ENCODE results near the gene ADIG.

ADIG gene

DNA sequence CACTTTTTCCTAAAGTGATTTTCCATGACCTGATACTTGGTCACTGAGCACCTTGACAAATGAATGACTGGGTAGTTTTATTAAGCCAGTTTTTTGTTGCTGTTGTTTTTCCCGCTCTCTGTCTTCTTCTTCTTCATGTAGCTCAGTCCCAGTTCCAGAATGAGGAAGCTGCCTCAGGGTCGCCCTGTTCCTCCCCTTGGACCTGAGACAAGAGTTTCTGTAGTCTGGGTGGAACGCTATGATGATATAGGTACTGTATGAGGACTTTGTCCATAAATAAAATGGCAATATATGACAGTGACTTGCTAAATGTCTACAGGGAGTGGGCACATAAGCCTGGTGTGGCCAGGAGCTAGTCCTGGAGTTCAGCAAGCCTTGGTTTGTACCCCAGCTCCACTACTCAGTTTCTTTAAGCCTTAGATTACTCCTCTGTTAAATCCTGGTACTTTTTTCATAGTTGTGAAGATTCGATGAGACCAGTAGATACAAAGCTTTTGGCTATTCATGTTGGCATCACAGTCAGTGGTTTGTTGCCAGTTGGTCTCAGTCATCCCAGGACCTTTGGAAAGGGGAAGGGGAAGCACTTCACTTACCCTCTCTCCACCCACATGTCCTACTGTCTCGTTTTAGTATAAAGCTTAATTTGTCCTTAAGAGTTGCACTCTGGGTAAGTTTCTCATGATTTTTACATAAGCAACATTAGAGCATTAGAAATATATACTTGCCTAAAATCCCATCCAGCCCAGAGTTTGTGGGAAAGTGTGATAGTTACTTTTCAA lies 11.1 kb upstream of the ADIG start:
- Histone ChIP-seq H2AFZ (ENCODE audit: low read length) (no peak overlapping the region), H3F3A (ENCODE audit: insufficient read depth, low read length) (no peaks in the 10 kb centered on the region), H3K9me2 (replicated peaks; ENCODE audit: insufficient read depth, low read length) (no peaks in the 10 kb centered on the region), H3K9ac (ENCODE audit: low read length) (no peak overlapping the region), H3K27me3 (replicated peaks; ENCODE audit: insufficient read depth, low read length) (no peaks in the 10 kb centered on the region), H3K9me3 (replicated peaks; ENCODE audit: insufficient read depth, low read length) (no peaks in the 10 kb centered on the region), H3K36me3 (replicated peaks; ENCODE audit: insufficient read depth, low read length) (peaks cover 8% of the 10 kb centered on the region; the same call in 1 of the 2 replicates), H3K27ac (ENCODE audit: low read length) (no peak overlapping the region), H3K4me1 (ENCODE audit: low read length) (no peaks in the 10 kb centered on the region), H3K4me2 (ENCODE audit: low read depth, low read length) (no peak overlapping the region), H3K4me3 (ENCODE audit: low read length) (no peak overlapping the region), H4K20me1 (ENCODE audit: insufficient read depth, low read length) (no peaks in the 10 kb centered on the region), H3K79me2 (ENCODE audit: low read length) (no peaks in the 10 kb centered on the region)
- DNase-seq: no peak
- no peak for TF ChIP-seq CTCF (IDR thresholded peaks at IDR 0.05; ENCODE audit: low read length)
- no peak for TF ChIP-seq EZH2phosphoT487 (IDR thresholded peaks at IDR 0.05; ENCODE audit: low read length)
- TF ChIP-seq EZH2 (optimal IDR thresholded peaks at IDR 0.05; ENCODE audit: low read depth, low read length): no peak

DNA sequence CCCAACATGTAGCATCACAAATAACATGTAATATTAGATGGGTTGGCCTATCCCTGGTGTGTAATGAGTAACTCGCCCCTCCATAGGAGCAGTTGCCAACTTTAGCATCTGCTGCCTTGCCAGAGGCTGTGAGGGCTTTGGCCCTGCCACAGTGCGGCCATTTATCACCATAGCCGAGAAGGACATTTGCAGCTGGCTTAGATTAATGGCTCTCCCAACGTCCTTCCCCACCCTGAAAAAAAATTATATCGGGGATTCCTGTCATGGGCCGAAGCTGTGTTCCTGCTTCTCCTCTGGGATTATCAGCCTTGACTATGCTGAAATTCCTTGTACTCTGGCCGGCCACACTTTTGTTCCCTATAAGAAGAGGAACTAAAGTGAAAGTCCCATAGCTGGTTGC lies 7.6 kb upstream of the ADIG start:
- Histone ChIP-seq H3K27ac (ENCODE audit: low read length) (no peak overlapping the region), H3F3A (ENCODE audit: insufficient read depth, low read length) (no peaks in the 10 kb centered on the region), H3K9me2 (replicated peaks; ENCODE audit: insufficient read depth, low read length) (no peaks in the 10 kb centered on the region), H3K4me2 (ENCODE audit: low read depth, low read length) (no peak overlapping the region), H2AFZ (ENCODE audit: low read length) (no peak overlapping the region), H3K4me3 (ENCODE audit: low read length) (no peak overlapping the region), H3K36me3 (replicated peaks; ENCODE audit: insufficient read depth, low read length) (0 out of 2 replicates have a peak, but pooled peaks cover 8% of the 10 kb centered on the region), H3K4me1 (ENCODE audit: low read length) (no peaks in the 10 kb centered on the region), H3K79me2 (ENCODE audit: low read length) (no peaks in the 10 kb centered on the region), H3K9me3 (replicated peaks; ENCODE audit: insufficient read depth, low read length) (no peaks in the 10 kb centered on the region), H3K27me3 (replicated peaks; ENCODE audit: insufficient read depth, low read length) (no peaks in the 10 kb centered on the region), H4K20me1 (ENCODE audit: insufficient read depth, low read length) (no peaks in the 10 kb centered on the region), H3K9ac (ENCODE audit: low read length) (no peak overlapping the region)
- DNase-seq: no peak
- TF ChIP-seq EZH2phosphoT487 (IDR thresholded peaks at IDR 0.05; ENCODE audit: low read length) (no peak), CTCF (IDR thresholded peaks at IDR 0.05; ENCODE audit: low read length) (no peak), EZH2 (optimal IDR thresholded peaks at IDR 0.05; ENCODE audit: low read depth, low read length) (no peak)

DNA sequence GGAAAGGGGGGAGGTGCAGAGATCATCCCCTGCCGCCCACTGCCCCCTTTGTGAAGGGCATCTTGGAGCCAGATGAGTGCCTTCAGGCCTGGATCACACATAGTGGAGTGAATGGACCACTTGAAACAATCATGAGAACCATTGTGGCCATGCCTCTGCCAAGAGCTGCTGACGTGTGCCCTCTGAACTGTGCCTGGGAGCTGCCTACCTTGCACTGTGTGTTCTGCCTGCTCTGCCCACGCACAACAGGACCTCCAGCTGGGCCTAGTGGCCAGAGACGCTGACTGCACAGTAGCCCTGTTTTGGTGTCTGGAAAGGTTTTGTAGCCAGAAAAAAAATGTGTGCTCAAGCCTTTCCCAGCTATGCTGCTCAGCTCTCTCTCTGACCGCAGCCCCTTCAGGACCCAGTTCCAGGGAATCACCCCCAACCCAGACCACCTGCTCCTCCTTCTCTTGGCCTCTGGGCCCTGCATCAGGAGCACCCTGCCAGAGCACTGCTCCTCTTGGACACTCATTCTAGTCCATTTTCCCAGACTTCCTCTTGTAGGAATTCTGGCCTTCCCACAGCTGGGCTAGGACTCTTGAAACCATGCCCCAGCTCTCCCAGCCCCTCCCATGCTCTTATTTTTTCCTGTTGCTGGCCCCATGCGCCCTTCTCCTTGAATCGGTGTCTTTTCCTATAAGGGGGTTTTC lies 1.6 kb upstream of the ADIG start:
- H3K36me3 ChIP-seq (replicated peaks; ENCODE audit: insufficient read depth, low read length): 0 out of 2 replicates have a peak, but pooled peaks cover 6% of the 10 kb centered on the region
- H3K27me3 ChIP-seq (replicated peaks; ENCODE audit: insufficient read depth, low read length): no peaks in the 10 kb centered on the region
- H3K4me1 ChIP-seq (ENCODE audit: low read length): no peaks in the 10 kb centered on the region
- no peaks in the 10 kb centered on the region for H3K9me2 ChIP-seq (replicated peaks; ENCODE audit: insufficient read depth, low read length)
- no peaks in the 10 kb centered on the region for H3K79me2 ChIP-seq (ENCODE audit: low read length)
- no peak overlapping the region for H2AFZ ChIP-seq (ENCODE audit: low read length)
- no peak overlapping the region for H3K9ac ChIP-seq (ENCODE audit: low read length)
- no peak overlapping the region for H3K27ac ChIP-seq (ENCODE audit: low read length)
- no peaks in the 10 kb centered on the region for H4K20me1 ChIP-seq (ENCODE audit: insufficient read depth, low read length)
- TF ChIP-seq EZH2phosphoT487 (IDR thresholded peaks at IDR 0.05; ENCODE audit: low read length): no peak
- no peak for TF ChIP-seq CTCF (IDR thresholded peaks at IDR 0.05; ENCODE audit: low read length)
- no peaks in the 10 kb centered on the region for H3K9me3 ChIP-seq (replicated peaks; ENCODE audit: insufficient read depth, low read length)
- H3K4me3 ChIP-seq (ENCODE audit: low read length): no peak overlapping the region
- H3F3A ChIP-seq (ENCODE audit: insufficient read depth, low read length): no peaks in the 10 kb centered on the region
- DNase-seq: no peak
- H3K4me2 ChIP-seq (ENCODE audit: low read depth, low read length): no peak overlapping the region

All from MM.1S (cell line).